Loucy (cell line): ENCODE results near the gene TM9SF2.

Source experiments
- H2AFZ ChIP-seq: fragments of 200-600 bp; sonication (generic); 2 replicates; pipeline ENCODE4 v1.6.0; 2016; ENCODE audit warnings: antibody characterized with exemption, mild to moderate bottlenecking, low read length, moderate library complexity
- H3F3A ChIP-seq: fragments of 200-600 bp; 2 replicates; pipeline ENCODE4 v1.6.0; 2016; ENCODE audit warnings: antibody characterized with exemption, low read depth, mild to moderate bottlenecking
- H3K27me3 ChIP-seq: fragments of 200-600 bp; sonication (generic); 2 replicates; pipeline ENCODE4 v1.6.1; 2014; ENCODE audit warnings: low read length, mild to moderate bottlenecking; ENCODE audit not compliant: insufficient read depth, poor library complexity, severe bottlenecking
- H3K36me3 ChIP-seq: fragments of 200-600 bp; sonication (generic); 2 replicates; pipeline ENCODE4 v1.6.1; 2016; ENCODE audit warnings: low read length; ENCODE audit not compliant: insufficient read depth
- H3K4me1 ChIP-seq: fragments of 200-600 bp; sonication (generic); 2 replicates; pipeline ENCODE4 v1.5.1; 2014; ENCODE audit warnings: low read length, mild to moderate bottlenecking; ENCODE audit not compliant: insufficient read depth, poor library complexity, severe bottlenecking
- H3K4me2 ChIP-seq: fragments of 200-600 bp; sonication (generic); 2 replicates; pipeline ENCODE4 v1.6.0; 2014; ENCODE audit warnings: antibody characterized with exemption, low read length, low read depth, mild to moderate bottlenecking; ENCODE audit not compliant: poor library complexity, severe bottlenecking
- H3K4me3 ChIP-seq: fragments of 200-600 bp; sonication (generic); 2 replicates; pipeline ENCODE4 v1.5.1; 2014; ENCODE audit warnings: low read length, mild to moderate bottlenecking, mixed read lengths; ENCODE audit not compliant: poor library complexity, severe bottlenecking
- H3K79me2 ChIP-seq: fragments of 200-600 bp; sonication (generic); 2 replicates; pipeline ENCODE4 v1.6.1; 2014; ENCODE audit warnings: low read length; ENCODE audit not compliant: insufficient read depth
- H3K9ac ChIP-seq: fragments of 200-600 bp; sonication (generic); 2 replicates; pipeline ENCODE4 v1.6.0; 2014; ENCODE audit warnings: mild to moderate bottlenecking, low read depth, low read length, moderate library complexity; ENCODE audit not compliant: poor library complexity, severe bottlenecking
- H3K9me2 ChIP-seq: fragments of 200-600 bp; sonication (generic); replicated peaks from 2 replicates; pipeline ENCODE4 v1.6.1; 2016; ENCODE audit warnings: low read depth, low read length, mixed read lengths
- H3K9me3 ChIP-seq: fragments of 200-600 bp; sonication (generic); 2 replicates; pipeline ENCODE4 v1.6.1; 2014; ENCODE audit warnings: mild to moderate bottlenecking, antibody characterized with exemption, low read length, low read depth; ENCODE audit not compliant: insufficient read depth
- H4K20me1 ChIP-seq: fragments of 200-600 bp; sonication (generic); 2 replicates; pipeline ENCODE4 v1.6.0; 2014; ENCODE audit warnings: antibody characterized with exemption, low read length, mild to moderate bottlenecking; ENCODE audit not compliant: insufficient read depth, poor library complexity, severe bottlenecking
- EZH2phosphoT487 ChIP-seq: fragments of 200-600 bp; IDR thresholded peaks from 2 replicates; pipeline ENCODE4 v1.6.1; 2018; ENCODE audit warnings: antibody characterized with exemption, mild to moderate bottlenecking, moderate library complexity, borderline replicate concordance
- TF ChIP-seq, protein P1 (sequence below): fragments of 200-600 bp; sonication (generic); conservative IDR thresholded peaks from 2 replicates; pipeline ENCODE4 v1.5.1; 2014; ENCODE audit warnings: mild to moderate bottlenecking, antibody characterized with exemption, low read length

Gene TM9SF2

DNA sequence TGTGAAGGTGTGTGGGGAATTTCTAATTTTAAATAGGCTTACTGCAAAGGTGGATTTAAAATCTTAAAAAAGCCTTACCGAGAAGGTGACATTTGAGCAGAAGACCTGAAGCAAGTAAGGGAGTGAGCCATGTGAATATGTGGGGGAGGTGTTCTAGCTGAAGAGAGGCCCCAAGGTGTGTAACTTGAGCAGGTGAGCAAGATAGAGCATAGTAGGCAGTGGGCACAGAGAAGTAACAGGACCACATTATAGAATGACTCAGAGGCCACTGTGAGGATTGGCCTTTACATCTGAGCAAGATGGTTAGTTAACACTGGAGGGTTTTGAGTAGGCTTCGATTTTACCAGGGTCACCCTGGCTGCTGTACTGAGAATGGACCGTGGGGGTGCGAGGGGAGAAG, 22.6 kb downstream of the TM9SF2 start:
- Histone ChIP-seq H3K4me1 (no peaks in the 10 kb centered on the region), H3F3A (no peaks in the 10 kb centered on the region), H3K36me3 (peaks cover 89% of the 10 kb centered on the region), H3K9ac (no peak overlapping the region), H3K4me2 (no peak overlapping the region), H3K79me2 (peaks cover 19% of the 10 kb centered on the region; the same call in 1 of the 2 replicates), H2AFZ (no peak overlapping the region), H4K20me1 (peaks cover 2% of the 10 kb centered on the region), H3K9me3 (no peaks in the 10 kb centered on the region), H3K4me3 (no peak overlapping the region), H3K27me3 (no peaks in the 10 kb centered on the region), H3K9me2 (no peaks in the 10 kb centered on the region)
- no peak for TF ChIP-seq EZH2phosphoT487
- TF ChIP-seq, protein P1, sequence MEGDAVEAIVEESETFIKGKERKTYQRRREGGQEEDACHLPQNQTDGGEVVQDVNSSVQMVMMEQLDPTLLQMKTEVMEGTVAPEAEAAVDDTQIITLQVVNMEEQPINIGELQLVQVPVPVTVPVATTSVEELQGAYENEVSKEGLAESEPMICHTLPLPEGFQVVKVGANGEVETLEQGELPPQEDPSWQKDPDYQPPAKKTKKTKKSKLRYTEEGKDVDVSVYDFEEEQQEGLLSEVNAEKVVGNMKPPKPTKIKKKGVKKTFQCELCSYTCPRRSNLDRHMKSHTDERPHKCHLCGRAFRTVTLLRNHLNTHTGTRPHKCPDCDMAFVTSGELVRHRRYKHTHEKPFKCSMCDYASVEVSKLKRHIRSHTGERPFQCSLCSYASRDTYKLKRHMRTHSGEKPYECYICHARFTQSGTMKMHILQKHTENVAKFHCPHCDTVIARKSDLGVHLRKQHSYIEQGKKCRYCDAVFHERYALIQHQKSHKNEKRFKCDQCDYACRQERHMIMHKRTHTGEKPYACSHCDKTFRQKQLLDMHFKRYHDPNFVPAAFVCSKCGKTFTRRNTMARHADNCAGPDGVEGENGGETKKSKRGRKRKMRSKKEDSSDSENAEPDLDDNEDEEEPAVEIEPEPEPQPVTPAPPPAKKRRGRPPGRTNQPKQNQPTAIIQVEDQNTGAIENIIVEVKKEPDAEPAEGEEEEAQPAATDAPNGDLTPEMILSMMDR, result no peak

DNA sequence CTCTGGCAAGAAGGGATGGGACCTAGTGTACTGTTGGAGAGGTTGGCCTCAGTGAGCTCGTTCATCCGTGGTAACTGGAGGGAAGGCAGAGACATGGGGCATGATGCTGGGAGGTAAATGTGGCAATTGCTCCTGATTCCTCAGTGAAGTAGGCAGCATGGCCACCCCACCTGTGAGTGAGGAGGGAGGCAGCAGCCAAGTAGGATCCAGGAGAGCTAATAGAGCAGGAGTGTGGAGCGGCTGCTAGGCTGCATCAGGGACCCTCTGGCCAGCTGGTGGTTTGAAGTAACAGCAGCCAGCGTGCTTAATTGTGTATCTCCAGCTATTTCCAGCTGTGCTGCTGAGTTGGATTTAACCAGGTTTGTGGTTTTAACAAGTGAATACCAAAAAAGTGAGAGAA, 24.7 kb downstream of the TM9SF2 start:
- Histone ChIP-seq H3K4me1 (no peaks in the 10 kb centered on the region), H3K4me3 (no peak overlapping the region), H3F3A (no peaks in the 10 kb centered on the region), H3K9me3 (no peaks in the 10 kb centered on the region), H3K4me2 (no peak overlapping the region), H2AFZ (no peak overlapping the region), H3K79me2 (peaks cover 17% of the 10 kb centered on the region; the same call in 1 of the 2 replicates), H3K27me3 (no peaks in the 10 kb centered on the region), H3K9ac (no peak overlapping the region), H3K36me3 (peaks cover 88% of the 10 kb centered on the region), H3K9me2 (no peaks in the 10 kb centered on the region), H4K20me1 (peaks cover 4% of the 10 kb centered on the region)
- TF ChIP-seq, protein P1, result no peak
- TF ChIP-seq EZH2phosphoT487, result no peak

DNA sequence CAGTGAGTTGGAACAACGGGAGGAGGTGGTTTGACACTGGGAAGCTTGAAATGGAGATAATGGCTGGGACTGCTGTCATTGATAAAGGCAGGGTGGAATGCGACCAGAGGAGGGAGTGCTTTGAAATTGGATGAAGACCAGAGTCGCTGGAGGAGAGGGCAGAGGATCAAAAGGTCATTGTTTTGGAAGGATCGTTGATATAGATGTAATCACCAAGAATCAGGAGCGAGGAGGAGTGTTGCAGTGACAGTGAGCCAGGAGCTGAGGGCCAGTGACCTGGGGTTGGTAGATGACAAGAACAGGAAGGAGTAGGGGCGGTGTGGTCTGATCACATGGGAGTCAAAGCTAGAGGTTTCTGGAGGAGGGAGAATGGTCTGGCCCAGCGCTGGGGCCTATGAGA, 25.3 kb downstream of the TM9SF2 start:
- H3K27me3 ChIP-seq, result no peaks in the 10 kb centered on the region
- peaks cover 88% of the 10 kb centered on the region for H3K36me3 ChIP-seq
- H3K9ac ChIP-seq, result no peak overlapping the region
- no peak overlapping the region for H2AFZ ChIP-seq
- no peaks in the 10 kb centered on the region for H3K9me3 ChIP-seq
- no peak for TF ChIP-seq EZH2phosphoT487
- TF ChIP-seq, protein P1, result no peak
- no peaks in the 10 kb centered on the region for H3F3A ChIP-seq
- H3K79me2 ChIP-seq, result peaks cover 17% of the 10 kb centered on the region; the same call in 1 of the 2 replicates
- no peak overlapping the region for H3K4me2 ChIP-seq
- no peaks in the 10 kb centered on the region for H3K4me1 ChIP-seq
- H3K9me2 ChIP-seq, result no peaks in the 10 kb centered on the region
- H4K20me1 ChIP-seq, result peaks cover 4% of the 10 kb centered on the region
- H3K4me3 ChIP-seq, result no peak overlapping the region
